ENCODE data around the gene DDX6.
A peak's percentile ranks its signal among the peaks of the same experiment; 100 is the strongest.
"Not testable (repeated sequence)": the region's sequence is repeated elsewhere in the genome, so short reads cannot be mapped to it uniquely, and the experiment has no call there.

DNA sequence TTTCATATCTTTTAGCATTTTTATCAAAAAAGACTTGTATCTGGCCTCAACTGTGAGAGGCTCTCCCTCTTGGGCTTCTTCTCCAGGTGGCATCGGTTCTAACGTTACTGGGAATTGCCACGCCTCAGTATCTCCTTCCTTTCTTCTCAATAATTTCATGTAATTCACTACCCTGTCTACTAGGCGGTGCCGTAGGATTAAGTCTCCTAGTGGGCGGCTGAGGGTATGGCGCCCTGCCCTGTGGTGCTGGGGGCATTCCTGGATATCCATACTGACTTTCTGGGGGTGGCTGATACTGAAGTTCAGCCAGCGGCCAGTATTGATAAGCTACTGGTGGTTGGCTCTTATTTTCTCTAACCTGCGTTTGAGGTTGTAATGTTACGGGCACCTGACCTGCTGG is 62.9 kb downstream of the DDX6 start:
- TF ChIP-seq, protein P1, sequence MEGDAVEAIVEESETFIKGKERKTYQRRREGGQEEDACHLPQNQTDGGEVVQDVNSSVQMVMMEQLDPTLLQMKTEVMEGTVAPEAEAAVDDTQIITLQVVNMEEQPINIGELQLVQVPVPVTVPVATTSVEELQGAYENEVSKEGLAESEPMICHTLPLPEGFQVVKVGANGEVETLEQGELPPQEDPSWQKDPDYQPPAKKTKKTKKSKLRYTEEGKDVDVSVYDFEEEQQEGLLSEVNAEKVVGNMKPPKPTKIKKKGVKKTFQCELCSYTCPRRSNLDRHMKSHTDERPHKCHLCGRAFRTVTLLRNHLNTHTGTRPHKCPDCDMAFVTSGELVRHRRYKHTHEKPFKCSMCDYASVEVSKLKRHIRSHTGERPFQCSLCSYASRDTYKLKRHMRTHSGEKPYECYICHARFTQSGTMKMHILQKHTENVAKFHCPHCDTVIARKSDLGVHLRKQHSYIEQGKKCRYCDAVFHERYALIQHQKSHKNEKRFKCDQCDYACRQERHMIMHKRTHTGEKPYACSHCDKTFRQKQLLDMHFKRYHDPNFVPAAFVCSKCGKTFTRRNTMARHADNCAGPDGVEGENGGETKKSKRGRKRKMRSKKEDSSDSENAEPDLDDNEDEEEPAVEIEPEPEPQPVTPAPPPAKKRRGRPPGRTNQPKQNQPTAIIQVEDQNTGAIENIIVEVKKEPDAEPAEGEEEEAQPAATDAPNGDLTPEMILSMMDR (IDR thresholded peaks at IDR 0.05): peak in 1 of 6 experiments; percentile 8
- TF ChIP-seq POLR2A (IDR thresholded peaks at IDR 0.05): not testable (repeated sequence)
